Adrenal gland (tissue), 5 donors: ENCODE measurements around the gene PHTF1.

ENCODE experiments used
- CTCF ChIP-seq, 6 experiments: fragments of 450-650 bp in 4 of 6; fragments of 200-600 bp in 2 of 6; sonication (generic) in 1 of 6; IDR thresholded peaks; 1 replicate in 5 of 6; 2 replicates in 1 of 6; pipeline versions ENCODE4 v1.5.1 to v1.8.0; 2016 to 2021; ENCODE audit warnings: antibody characterized with exemption in 6 of 6, mild to moderate bottlenecking in 2 of 6, moderate library complexity in 1 of 6
- POLR2A ChIP-seq, 2 donors: fragments of 450-650 bp; IDR thresholded peaks; one replicate each; pipeline ENCODE4 v1.6.1; 2017; ENCODE audit warnings: antibody characterized with exemption in 2 of 2, mild to moderate bottlenecking in 2 of 2, moderate library complexity in 1 of 2
- donor health status: DM: no; HTN: no; CAD: no.

GRCh38 chr1:113763661-113764060, 4.4 kb upstream of the PHTF1 start:
- TF ChIP-seq CTCF (IDR thresholded peaks at IDR 0.05) (no peak), POLR2A (IDR thresholded peaks at IDR 0.05) (no peak)
